Adrenal gland (tissue), 12 donors: ENCODE measurements around the gene GRIP1. TPM values are rescaled to one million over a fixed set of nuclear protein-coding genes. Genes with fewer than 3 reads are reported as not detected.

Experiments
- DNase-seq, 7 donors: peaks; one replicate each; pipeline ENCODE4 v3.0.0-alpha.2; 2019 to 2020
- H3K27ac ChIP-seq, 5 donors: fragments of 200-600 bp; sonication (generic) in 4 of 5; 1 replicate in 3 of 5; 2 replicates in 2 of 5; pipeline versions ENCODE4 v1.5.1 to v1.8.0; 2016 to 2020; ENCODE audit warnings: mild to moderate bottlenecking in 1 of 5
- H3K27me3 ChIP-seq: fragments of 200-600 bp; 2 replicates; pipeline ENCODE4 v1.8.0; 2021
- H3K36me3 ChIP-seq, 2 donors: fragments of 200-600 bp; replicated peaks in 1 of 2; 1 replicate in 1 of 2; 2 replicates in 1 of 2; pipeline versions ENCODE4 v1.5.1 to v1.8.0; 2018 to 2022
- H3K4me1 ChIP-seq, 2 donors: fragments of 200-600 bp; replicated peaks in 1 of 2; 1 replicate in 1 of 2; 2 replicates in 1 of 2; pipeline versions ENCODE4 v1.5.1 to v1.8.0; 2018 to 2021
- H3K4me3 ChIP-seq, 4 donors: fragments of 200-600 bp; sonication (generic) in 3 of 4; one replicate each; pipeline ENCODE4 v1.5.1; 2016 to 2018
- H3K9me3 ChIP-seq, 3 donors: fragments of 200-600 bp; sonication (generic) in 1 of 3; replicated peaks in 1 of 3; 1 replicate in 2 of 3; 2 replicates in 1 of 3; pipeline versions ENCODE4 v1.5.1 to v1.8.0; 2016 to 2021
- CTCF ChIP-seq, 6 experiments: fragments of 450-650 bp in 4 of 6; fragments of 200-600 bp in 2 of 6; sonication (generic) in 1 of 6; IDR thresholded peaks; 1 replicate in 5 of 6; 2 replicates in 1 of 6; pipeline versions ENCODE4 v1.5.1 to v1.8.0; 2016 to 2021; ENCODE audit warnings: antibody characterized with exemption in 6 of 6, mild to moderate bottlenecking in 2 of 6, moderate library complexity in 1 of 6
- POLR2A ChIP-seq, 2 donors: fragments of 450-650 bp; IDR thresholded peaks; one replicate each; pipeline ENCODE4 v1.6.1; 2017; ENCODE audit warnings: antibody characterized with exemption in 2 of 2, mild to moderate bottlenecking in 2 of 2, moderate library complexity in 1 of 2
- WGBS, 4 donors: extraction: QIAGEN DNeasy Blood & Tissue Kit in 2 of 4; methylation state at CpG; one replicate each; pipeline versions ENCODE4 v1.1.5 to v1.1.7; 2013 to 2017; 5-methylcytosine and 5-hydroxymethylcytosine counted together
- intact Hi-C, 2 donors: fragments of 100-400 bp; cut with DNase I; formaldehyde crosslinking; loops; one replicate each; pipeline versions ENCODE4 v1.14.1 to v1.15.0; 2022 to 2023
- polyA plus RNA-seq, 3 donors: library from polyadenylated mRNA; stranded (reverse); fragments of 200-250 nt in 2 of 3; fragments of 350-450 nt in 1 of 3; fragmentation: Illumina TruSeq in 1 of 3; extraction: RNeasy Lipid Tissue Mini Kit (QIAGEN cat#74804) in 1 of 3; gene quantifications; one replicate each; pipeline ENCODE4 v1.2.3, GENCODE V29; 2013 to 2014
- total RNA-seq, 9 donors: library from RNA; depleted of rRNA in 4 of 9; stranded (reverse); fragments of >200 nt in 4 of 9; fragments of 120-200 nt in 1 of 9; fragmentation: NEBNext Ultra II Directional in 1 of 9; extraction: Animal tissue kit (Norgen Biotek cat#: 25700) in 1 of 9; gene quantifications; one replicate each; pipeline versions ENCODE4 v1.1.0 to v1.2.4, GENCODE V29; 2013 to 2023
- donor health status: healthy with polysubstance abuse.
- donor health status: Bipolar disorder and iron deficiency.
- donor health status: DM: yes; HTN: yes; CAD: no.
- donor health status: DM: no; HTN: no; CAD: no.
- donor health status: DM: no; HTN: no; CAD: no.
- donor health status: DM: yes; HTN: yes; CAD: no.

GRIP1 gene
- total and polyA plus RNA-seq, 12 donors = 0.54 to 10.8 (median 2.4) TPM

DNA sequence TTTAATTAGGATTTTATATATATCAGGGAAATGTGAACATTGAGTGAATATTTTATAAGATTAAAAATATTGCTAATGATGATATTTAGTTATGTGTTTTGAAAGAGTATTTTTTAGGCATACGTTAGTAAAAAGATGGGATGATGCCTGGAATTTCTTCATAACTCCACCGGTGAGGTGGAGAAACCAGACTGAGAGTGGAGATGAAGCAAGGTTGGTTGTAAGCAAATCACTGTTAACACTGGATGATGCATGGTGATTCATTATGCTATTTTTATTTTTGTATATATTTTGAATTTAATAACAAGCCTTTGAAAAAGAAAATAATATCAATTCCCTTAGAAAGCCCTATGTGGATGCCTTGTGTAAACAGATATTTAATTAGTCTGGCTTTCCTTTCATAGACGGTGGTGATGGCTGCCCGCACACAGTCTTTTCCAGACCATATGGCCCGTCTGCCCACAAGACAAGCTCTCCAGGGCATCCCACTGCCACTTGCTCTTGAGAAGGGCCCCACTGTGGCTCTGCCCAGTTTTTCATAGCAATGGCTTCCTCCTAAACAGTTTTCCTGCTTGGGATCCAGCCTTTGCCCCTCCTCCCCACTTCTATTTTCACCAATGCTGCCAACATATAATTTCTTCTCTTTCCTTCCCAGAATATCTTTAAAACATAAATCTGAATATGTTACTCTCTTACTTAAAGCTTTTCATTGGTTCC is 281.1 kb downstream of the GRIP1 start:
- Histone ChIP-seq H3K4me1 (no peaks in the 10 kb centered on the region), H3K36me3 (no peaks in the 10 kb centered on the region), H3K27ac (no peak overlapping the region), H3K27me3 (no peaks in the 10 kb centered on the region), H3K4me3 (no peak overlapping the region), H3K9me3 (no peaks in the 10 kb centered on the region)
- WGBS, 4 donors = 84 to 94% (median 86%) methylated on average over 5 of the region's 5 CpGs
- no peak for TF ChIP-seq CTCF (IDR thresholded peaks at IDR 0.05)
- TF ChIP-seq POLR2A (IDR thresholded peaks at IDR 0.05) = no peak
- intact Hi-C loops = no loop called here
- no peak for DNase-seq

- intact Hi-C loops = no loop called here
- no peaks in the 10 kb centered on the region for H3K9me3 ChIP-seq
- H3K4me3 ChIP-seq = no peak overlapping the region
- no peaks in the 10 kb centered on the region for H3K27me3 ChIP-seq
- no peaks in the 10 kb centered on the region for H3K36me3 ChIP-seq
- 63 to 69% (median 64%) methylated on average over 5 of the region's 5 CpGs for WGBS, 4 donors
- no peak for DNase-seq
- H3K27ac ChIP-seq = no peak overlapping the region
- no peak for TF ChIP-seq CTCF (IDR thresholded peaks at IDR 0.05)
- no peak for TF ChIP-seq POLR2A (IDR thresholded peaks at IDR 0.05)
- no peaks in the 10 kb centered on the region for H3K4me1 ChIP-seq
Measured at GRCh38 chr12:66393890-66394289, 285.0 kb downstream of the GRIP1 start.

DNA sequence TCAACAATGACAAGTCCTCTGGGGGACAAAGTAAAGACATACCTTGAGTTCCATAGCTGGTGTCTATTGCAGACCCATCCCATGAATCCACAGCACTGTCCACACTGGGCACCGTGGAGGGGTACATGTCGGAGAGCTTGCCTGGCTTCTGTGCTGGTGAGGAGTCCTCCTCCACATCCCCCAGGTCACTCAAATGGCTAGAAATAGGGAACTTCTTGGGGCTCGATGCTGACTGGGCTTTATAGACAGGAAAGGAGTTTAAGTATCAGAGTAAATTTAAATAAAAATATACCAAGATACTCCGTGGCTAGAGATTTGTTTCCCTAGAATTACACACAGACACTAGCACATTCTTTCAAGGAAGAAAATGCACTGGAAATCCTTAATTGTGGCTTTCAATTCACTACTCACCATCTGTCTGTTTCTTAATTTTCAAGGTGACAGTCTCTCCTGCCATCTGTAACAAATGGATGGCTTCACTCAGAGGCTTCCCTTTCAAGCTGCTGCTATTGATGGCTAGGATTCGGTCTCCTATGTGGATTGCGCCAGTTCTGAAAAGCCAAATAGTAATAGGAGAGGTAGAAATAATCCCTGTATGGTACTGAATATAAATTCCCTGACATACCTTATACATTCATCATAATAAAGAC is 286.5 kb downstream of the GRIP1 start:
- H3K4me1 ChIP-seq = no peaks in the 10 kb centered on the region
- no peak overlapping the region for H3K4me3 ChIP-seq
- no peak overlapping the region for H3K27ac ChIP-seq
- no peaks in the 10 kb centered on the region for H3K9me3 ChIP-seq
- intact Hi-C loops = no loop called here
- no peaks in the 10 kb centered on the region for H3K27me3 ChIP-seq
- WGBS, 4 donors = 77 to 90% (median 82%) methylated on average over 6 of the region's 6 CpGs
- DNase-seq = no peak
- no peaks in the 10 kb centered on the region for H3K36me3 ChIP-seq
- no peak for TF ChIP-seq POLR2A (IDR thresholded peaks at IDR 0.05)
- TF ChIP-seq CTCF (IDR thresholded peaks at IDR 0.05) = no peak

DNA sequence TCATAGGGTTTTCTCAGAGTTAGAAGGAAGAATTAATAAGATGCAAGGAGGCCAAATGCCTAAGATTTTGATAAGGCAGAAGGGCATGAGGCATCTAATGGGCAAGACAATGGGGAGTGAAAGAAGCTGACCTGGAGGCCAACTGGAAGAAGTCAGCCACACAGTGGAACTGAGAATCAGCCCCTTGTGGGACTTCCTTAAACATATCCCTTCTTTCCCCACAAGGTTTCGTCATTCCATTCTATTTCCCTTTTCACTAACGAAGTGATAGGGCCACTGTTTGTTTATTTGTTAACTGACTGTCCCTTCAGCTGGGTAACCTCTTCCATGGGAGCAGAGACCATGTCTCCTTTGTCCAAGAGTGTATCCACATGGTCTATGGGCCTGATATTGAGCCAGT is 290.4 kb downstream of the GRIP1 start:
- intact Hi-C loops = no loop called here
- no peaks in the 10 kb centered on the region for H3K36me3 ChIP-seq
- DNase-seq = peak in 1 of 7 donors; percentile 13
- WGBS, 4 donors = 65 to 82% (median 69%) methylated on average over 2 of the region's 2 CpGs
- H3K27me3 ChIP-seq = no peaks in the 10 kb centered on the region
- TF ChIP-seq POLR2A (IDR thresholded peaks at IDR 0.05) (no peak), CTCF (IDR thresholded peaks at IDR 0.05) (no peak)
- no peaks in the 10 kb centered on the region for H3K4me1 ChIP-seq
- no peak overlapping the region for H3K27ac ChIP-seq
- no peaks in the 10 kb centered on the region for H3K9me3 ChIP-seq
- no peak overlapping the region for H3K4me3 ChIP-seq
